Measurements from ENCODE around the gene SLC2A11.

DNA sequence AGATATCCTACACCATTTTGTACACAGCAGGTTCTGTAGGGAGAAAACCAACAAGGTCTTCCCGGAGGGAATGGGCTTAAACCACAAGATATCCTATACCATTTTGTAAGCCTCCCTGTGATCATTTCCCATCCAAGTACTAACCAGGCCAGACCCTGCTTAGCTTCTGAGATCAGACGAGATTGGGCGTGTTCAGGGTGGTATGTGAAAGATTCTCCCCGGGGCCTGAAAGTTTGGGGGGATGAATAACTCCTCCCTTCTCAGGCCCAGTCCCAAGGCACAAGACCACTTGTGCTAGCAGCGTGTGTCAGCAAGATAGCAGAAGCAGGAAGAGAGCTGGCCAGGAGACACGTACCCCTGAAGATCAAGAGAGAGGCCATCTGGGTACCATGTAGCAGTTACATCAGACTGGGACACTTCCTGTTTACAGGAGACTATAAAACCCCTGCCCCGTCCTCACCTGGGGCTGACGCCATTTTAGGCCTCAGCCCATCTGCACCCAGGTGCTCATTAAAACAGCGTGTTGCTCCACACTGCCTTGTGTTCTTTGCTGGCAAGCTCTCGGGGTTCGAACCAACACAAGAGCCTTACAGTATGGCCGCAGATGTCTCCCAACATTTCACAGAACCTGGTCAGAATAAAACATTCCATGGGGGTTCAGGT, 53.8 kb downstream of the SLC2A11 start:
- TF ChIP-seq, protein P1, sequence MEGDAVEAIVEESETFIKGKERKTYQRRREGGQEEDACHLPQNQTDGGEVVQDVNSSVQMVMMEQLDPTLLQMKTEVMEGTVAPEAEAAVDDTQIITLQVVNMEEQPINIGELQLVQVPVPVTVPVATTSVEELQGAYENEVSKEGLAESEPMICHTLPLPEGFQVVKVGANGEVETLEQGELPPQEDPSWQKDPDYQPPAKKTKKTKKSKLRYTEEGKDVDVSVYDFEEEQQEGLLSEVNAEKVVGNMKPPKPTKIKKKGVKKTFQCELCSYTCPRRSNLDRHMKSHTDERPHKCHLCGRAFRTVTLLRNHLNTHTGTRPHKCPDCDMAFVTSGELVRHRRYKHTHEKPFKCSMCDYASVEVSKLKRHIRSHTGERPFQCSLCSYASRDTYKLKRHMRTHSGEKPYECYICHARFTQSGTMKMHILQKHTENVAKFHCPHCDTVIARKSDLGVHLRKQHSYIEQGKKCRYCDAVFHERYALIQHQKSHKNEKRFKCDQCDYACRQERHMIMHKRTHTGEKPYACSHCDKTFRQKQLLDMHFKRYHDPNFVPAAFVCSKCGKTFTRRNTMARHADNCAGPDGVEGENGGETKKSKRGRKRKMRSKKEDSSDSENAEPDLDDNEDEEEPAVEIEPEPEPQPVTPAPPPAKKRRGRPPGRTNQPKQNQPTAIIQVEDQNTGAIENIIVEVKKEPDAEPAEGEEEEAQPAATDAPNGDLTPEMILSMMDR (IDR thresholded peaks at IDR 0.05 in 4 of 5, conservative IDR thresholded peaks at IDR 0.05 in 1 of 5), result no peak
- TF ChIP-seq POLR2A (IDR thresholded peaks at IDR 0.05), result no peak
